GM10248 (cell line): ENCODE measurements around the gene NFIA.
"Not testable (repeated sequence)": the region's sequence is repeated elsewhere in the genome, so short reads cannot be mapped to it uniquely, and the experiment has no call there.

ENCODE experiments used
- CTCF ChIA-PET: fragments of 300-600 bp; sonication (Branson Sonifier 250); formaldehyde crosslinking; extraction: SDS; loops from one replicate; lab custom pipeline; 2021; ENCODE audit warnings: antibody characterized with exemption; lab: Yijun Ruan, JAX
- POLR2A ChIA-PET: fragments of 350-650 bp; sonication (Branson Sonifier 250); formaldehyde crosslinking; extraction: SDS; loops from one replicate; lab custom pipeline; 2020; ENCODE audit warnings: antibody characterized with exemption; lab: Yijun Ruan, JAX
- DNase-seq: peaks from one replicate; pipeline ENCODE4 v3.0.0; 2012; ENCODE audit errors: extremely low spot score
- TF ChIP-seq, protein P1 (sequence below): IDR thresholded peaks from 2 replicates; pipeline ENCODE4 v1.5.1; 2012; ENCODE audit warnings: mild to moderate bottlenecking, low read depth; ENCODE audit errors: extremely low read depth, missing control alignments, control extremely low read depth

The NFIA gene

DNA sequence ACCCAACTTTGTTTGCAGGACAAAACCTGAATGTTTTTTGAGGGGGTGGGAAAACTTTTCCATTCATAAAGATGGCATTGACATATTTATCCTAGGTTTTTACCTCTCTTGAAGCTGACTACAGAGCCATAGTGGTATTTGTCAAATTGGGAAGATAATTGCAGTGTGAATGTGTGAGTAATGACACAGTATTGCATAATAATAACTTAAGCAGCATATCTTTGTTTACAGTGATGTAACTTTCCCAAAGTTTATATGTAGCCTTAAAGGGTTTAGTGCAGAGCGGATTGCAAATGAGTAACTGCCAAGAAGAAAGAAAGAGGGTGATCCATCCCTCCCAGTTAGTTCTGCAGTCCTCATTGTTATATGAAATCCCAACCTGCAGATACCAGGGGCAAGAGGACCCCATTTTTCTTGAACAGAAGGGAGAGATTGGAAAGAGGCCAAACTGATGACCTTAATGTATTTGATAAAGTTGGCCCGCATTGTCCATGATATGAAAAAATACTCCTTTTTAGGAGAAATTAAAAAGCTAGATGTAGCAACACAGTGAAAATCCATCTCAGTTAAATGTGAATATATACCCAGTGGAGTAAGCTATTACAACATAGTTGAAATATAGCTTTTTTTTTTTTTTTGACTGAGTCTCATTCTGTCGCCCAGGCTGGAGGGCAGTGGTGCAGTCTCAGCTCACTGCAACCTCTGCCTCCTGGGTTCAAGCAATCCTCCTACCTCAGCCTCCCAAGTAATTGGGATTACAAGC is 23.7 kb upstream of the NFIA start:
- POLR2A ChIA-PET: no interaction called here

GRCh38 chr1:61061601-61062000 is 20.8 kb upstream of the NFIA start:
- CTCF ChIA-PET: interaction anchor here (3.8 kb wide), 1 partner anchor 11 kb away, joined by 24 read pairs; no protein-coding TSS in a partner anchor
- DNase-seq, POLR2A ChIA-PET: not testable (repeated sequence)

More for the DNA sequence above, 23.7 kb upstream of the NFIA start:
- DNase-seq: no peak
- CTCF ChIA-PET: interaction anchor here (3.8 kb wide), 1 partner anchor 9 kb away, joined by 24 read pairs; no protein-coding TSS in a partner anchor
- TF ChIP-seq, protein P1, sequence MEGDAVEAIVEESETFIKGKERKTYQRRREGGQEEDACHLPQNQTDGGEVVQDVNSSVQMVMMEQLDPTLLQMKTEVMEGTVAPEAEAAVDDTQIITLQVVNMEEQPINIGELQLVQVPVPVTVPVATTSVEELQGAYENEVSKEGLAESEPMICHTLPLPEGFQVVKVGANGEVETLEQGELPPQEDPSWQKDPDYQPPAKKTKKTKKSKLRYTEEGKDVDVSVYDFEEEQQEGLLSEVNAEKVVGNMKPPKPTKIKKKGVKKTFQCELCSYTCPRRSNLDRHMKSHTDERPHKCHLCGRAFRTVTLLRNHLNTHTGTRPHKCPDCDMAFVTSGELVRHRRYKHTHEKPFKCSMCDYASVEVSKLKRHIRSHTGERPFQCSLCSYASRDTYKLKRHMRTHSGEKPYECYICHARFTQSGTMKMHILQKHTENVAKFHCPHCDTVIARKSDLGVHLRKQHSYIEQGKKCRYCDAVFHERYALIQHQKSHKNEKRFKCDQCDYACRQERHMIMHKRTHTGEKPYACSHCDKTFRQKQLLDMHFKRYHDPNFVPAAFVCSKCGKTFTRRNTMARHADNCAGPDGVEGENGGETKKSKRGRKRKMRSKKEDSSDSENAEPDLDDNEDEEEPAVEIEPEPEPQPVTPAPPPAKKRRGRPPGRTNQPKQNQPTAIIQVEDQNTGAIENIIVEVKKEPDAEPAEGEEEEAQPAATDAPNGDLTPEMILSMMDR: no peak

DNA sequence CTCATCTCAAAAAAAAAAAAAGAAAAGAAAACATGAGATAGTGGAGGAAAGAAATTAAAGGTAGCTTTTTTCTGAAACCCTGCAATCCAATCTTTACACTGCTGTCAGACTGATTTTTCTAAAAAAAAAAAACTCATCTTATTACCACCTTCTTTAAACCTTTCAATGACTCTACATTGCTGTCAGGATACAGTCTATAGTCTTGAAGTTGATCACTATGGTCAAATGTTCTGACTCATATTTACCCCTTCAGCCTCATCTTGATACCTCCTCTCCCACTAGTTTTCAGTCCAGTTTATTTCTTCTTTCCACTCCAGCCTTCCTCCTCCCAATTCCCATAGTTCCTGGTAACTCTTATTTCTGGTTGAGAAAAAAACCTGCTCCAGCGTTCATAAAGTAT is 17.7 kb upstream of the NFIA start:
- ChIA-PET POLR2A (no interaction called here), CTCF (interaction anchor here (2.4 kb wide), 1 partner anchor 15 kb away, joined by 6 read pairs; no protein-coding TSS in a partner anchor)
- DNase-seq: no peak
- TF ChIP-seq, protein P1: no peak

DNA sequence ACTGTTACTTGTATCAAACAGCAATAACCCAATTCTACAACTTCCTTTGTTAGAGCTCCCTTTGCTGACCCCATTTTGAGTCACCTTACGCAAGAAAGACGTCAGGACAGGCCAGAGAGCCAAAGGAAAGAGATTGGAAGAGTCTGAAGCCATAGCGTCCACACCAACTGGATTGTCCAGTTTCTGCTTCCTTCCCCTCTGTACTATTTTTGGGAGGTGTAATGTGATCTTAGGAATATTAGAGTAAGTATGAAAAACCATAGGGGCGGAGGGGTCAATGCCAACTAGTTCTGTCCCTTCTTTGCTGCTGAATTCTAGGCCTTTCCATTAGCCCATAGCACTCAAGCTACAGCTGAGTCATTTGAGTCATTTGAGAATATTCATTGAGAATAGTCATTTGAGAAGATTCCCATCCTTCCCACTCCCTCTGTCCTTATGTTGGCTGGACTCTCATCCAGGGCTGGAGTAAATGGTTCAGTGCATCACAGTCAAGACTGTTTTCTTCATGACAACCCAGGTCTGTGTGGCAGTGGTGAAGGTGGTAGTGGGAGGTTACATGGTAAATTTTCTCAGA is 14.8 kb upstream of the NFIA start:
- ChIA-PET POLR2A (no interaction called here), CTCF (interaction anchor here (1.4 kb wide), 1 partner anchor 18 kb away, joined by 3 read pairs; no protein-coding TSS in a partner anchor)
- TF ChIP-seq, protein P1: no peak
- no peak for DNase-seq

DNA sequence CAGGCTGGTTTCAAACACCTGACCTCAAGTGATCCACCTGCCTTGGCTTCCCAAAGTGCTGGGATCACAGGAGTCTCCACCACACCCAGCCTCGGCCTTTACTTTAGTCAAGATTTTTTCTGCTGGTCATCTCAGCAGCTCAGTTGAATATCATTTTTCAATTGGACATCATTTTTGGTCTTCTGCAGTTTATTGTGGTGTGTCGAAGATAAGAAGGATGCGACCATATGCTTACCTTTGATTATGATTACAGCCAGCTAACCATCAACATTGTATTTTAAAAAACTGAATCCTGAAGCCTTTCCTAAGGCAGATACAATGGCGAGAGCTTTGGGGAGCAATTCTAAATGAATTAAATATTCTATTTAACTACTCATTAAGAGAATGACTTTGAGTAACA is 12.3 kb upstream of the NFIA start:
- CTCF ChIA-PET: interaction anchor here (1.3 to 2.0 kb wide), 2 partner anchors 10 to 20 kb away, joined by 3 to 6 read pairs; no protein-coding TSS in a partner anchor
- no peak for DNase-seq
- POLR2A ChIA-PET: no interaction called here
- TF ChIP-seq, protein P1: no peak

GRCh38 chr1:61071205-61072130 is 10.9 kb upstream of the NFIA start:
- CTCF ChIA-PET: interaction anchor here (1.2 kb wide), 1 partner anchor 26 kb away, joined by 3 read pairs; no protein-coding TSS in a partner anchor
- POLR2A ChIA-PET: no interaction called here

More at GRCh38 chr1:61071205-61072130, 10.9 kb upstream of the NFIA start:
- no peak for DNase-seq
- TF ChIP-seq, protein P1: no peak
